IPS-11a (cell line): ENCODE data around the gene PLA2G4D.

Experiments used
- H3K4me3 ChIP-seq: one replicate; pipeline ENCODE4 v1.5.1; 2013; ENCODE audit warnings: low read depth, low read length, control low read depth

PLA2G4D gene

GRCh38 chr15:42072141-42072685 lies 22.1 kb downstream of the PLA2G4D start:
- no peak overlapping the region for H3K4me3 ChIP-seq

- no peak overlapping the region for H3K4me3 ChIP-seq
Observed at GRCh38 chr15:42071717-42072116, 22.6 kb downstream of the PLA2G4D start.

GRCh38 chr15:42070976-42071350 lies 23.4 kb downstream of the PLA2G4D start:
- no peak overlapping the region for H3K4me3 ChIP-seq

- no peak overlapping the region for H3K4me3 ChIP-seq
Observed at GRCh38 chr15:42070279-42070975, 23.9 kb downstream of the PLA2G4D start.

GRCh38 chr15:42069496-42070278 lies 24.7 kb downstream of the PLA2G4D start:
- H3K4me3 ChIP-seq, result no peak overlapping the region

- H3K4me3 ChIP-seq, result no peak overlapping the region
Observed at GRCh38 chr15:42069025-42069424, 25.3 kb downstream of the PLA2G4D start.

- no peak overlapping the region for H3K4me3 ChIP-seq
Observed at GRCh38 chr15:42068601-42069000, 25.8 kb downstream of the PLA2G4D start.

- no peak overlapping the region for H3K4me3 ChIP-seq
Observed at GRCh38 chr15:42066764-42067415, 27.5 kb downstream of the PLA2G4D start.

- H3K4me3 ChIP-seq, result no peak overlapping the region
Observed at GRCh38 chr15:42065468-42065867, 28.9 kb downstream of the PLA2G4D start.

GRCh38 chr15:42065033-42065432 lies 29.3 kb downstream of the PLA2G4D start:
- no peak overlapping the region for H3K4me3 ChIP-seq

GRCh38 chr15:42064271-42064670 lies 30.1 kb downstream of the PLA2G4D start:
- H3K4me3 ChIP-seq, result no peak overlapping the region

- no peak overlapping the region for H3K4me3 ChIP-seq
Observed at GRCh38 chr15:42063122-42063848, 31.1 kb downstream of the PLA2G4D start.

- H3K4me3 ChIP-seq, result no peak overlapping the region
Observed at GRCh38 chr15:42062284-42062806, 32.0 kb downstream of the PLA2G4D start.

GRCh38 chr15:42060797-42061196 lies 33.6 kb downstream of the PLA2G4D start:
- no peak overlapping the region for H3K4me3 ChIP-seq

- no peak overlapping the region for H3K4me3 ChIP-seq
Observed at GRCh38 chr15:42060477-42060763, 33.9 kb downstream of the PLA2G4D start.

GRCh38 chr15:42059661-42060476 lies 34.5 kb downstream of the PLA2G4D start:
- H3K4me3 ChIP-seq, result no peak overlapping the region

GRCh38 chr15:42058791-42059190 lies 35.6 kb downstream of the PLA2G4D start:
- no peak overlapping the region for H3K4me3 ChIP-seq

- H3K4me3 ChIP-seq, result no peak overlapping the region
Observed at GRCh38 chr15:42057799-42058646, 36.3 kb downstream of the PLA2G4D start.
